Measurements from ENCODE around the gene LPIN1.

The LPIN1 gene

DNA sequence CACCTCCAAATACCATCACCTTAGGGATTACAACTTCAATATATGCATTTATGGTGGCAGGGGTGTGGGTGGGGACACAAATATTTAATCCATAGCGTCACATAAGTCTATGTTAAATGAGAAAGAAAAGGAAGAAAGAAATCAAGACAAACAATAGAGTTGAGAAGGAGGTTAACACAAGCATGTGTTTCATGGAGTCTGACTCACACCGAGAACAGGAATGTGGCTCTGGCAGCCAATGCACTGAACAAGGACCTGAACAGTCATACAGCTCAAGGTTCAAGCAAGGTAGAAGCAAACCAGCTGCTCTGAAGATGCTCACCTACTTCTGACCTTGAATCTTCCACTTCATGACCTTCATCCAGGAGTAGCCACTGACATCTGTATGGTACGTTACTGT is 36.2 kb upstream of the LPIN1 start:
- H3K4me1 Mint-ChIP-seq: no peaks in the 10 kb centered on the region
- H3K9me3 Mint-ChIP-seq: no peaks in the 10 kb centered on the region
- no peaks in the 10 kb centered on the region for H3K36me3 Mint-ChIP-seq
- no peak for ATAC-seq
- no peak for DNase-seq (ENCODE audit: low spot score in 2 of 2)
- H3K27ac Mint-ChIP-seq: no peak overlapping the region
- H3K4me3 Mint-ChIP-seq: no peak overlapping the region

- Mint-ChIP-seq H3K27ac (no peak overlapping the region), H3K4me3 (no peak overlapping the region), H3K4me1 (no peaks in the 10 kb centered on the region), H3K9me3 (no peaks in the 10 kb centered on the region), H3K36me3 (no peaks in the 10 kb centered on the region)
- ATAC-seq (no peak), DNase-seq (ENCODE audit: low spot score in 2 of 2) (no peak)
Measured at GRCh38 chr2:11710632-11711353, 35.6 kb upstream of the LPIN1 start.

DNA sequence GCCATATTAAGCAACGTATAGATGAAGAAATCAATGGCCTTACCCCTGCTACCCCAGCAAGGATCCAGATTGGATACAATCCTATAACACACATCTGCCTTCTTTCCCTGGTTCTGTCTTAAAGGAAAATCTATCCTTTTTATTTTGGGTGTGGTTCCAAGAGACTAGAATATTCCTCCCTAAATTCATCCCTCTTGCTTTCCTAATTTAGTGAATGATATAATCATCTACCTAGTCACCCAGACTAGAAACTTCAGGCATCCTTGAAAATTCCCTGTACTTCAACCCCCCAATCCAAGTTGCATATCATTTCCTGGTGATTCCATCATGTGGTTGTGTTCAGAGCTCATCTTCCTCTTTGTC is 35.1 kb upstream of the LPIN1 start:
- no peak for ATAC-seq
- Mint-ChIP-seq H3K4me1 (no peaks in the 10 kb centered on the region), H3K9me3 (no peaks in the 10 kb centered on the region), H3K36me3 (no peaks in the 10 kb centered on the region), H3K27ac (no peak overlapping the region), H3K4me3 (no peak overlapping the region)
- DNase-seq (ENCODE audit: low spot score in 2 of 2): no peak

GRCh38 chr2:11711751-11712150 is 34.7 kb upstream of the LPIN1 start:
- Mint-ChIP-seq H3K36me3 (no peaks in the 10 kb centered on the region), H3K9me3 (no peaks in the 10 kb centered on the region), H3K4me3 (no peak overlapping the region), H3K4me1 (no peaks in the 10 kb centered on the region), H3K27ac (no peak overlapping the region)
- DNase-seq (ENCODE audit: low spot score in 2 of 2) (no peak), ATAC-seq (no peak)

- no peaks in the 10 kb centered on the region for H3K4me1 Mint-ChIP-seq
- ATAC-seq: no peak
- no peaks in the 10 kb centered on the region for H3K9me3 Mint-ChIP-seq
- no peak overlapping the region for H3K4me3 Mint-ChIP-seq
- no peak overlapping the region for H3K27ac Mint-ChIP-seq
- DNase-seq (ENCODE audit: low spot score in 2 of 2): no peak
- H3K36me3 Mint-ChIP-seq: no peaks in the 10 kb centered on the region
Measured at GRCh38 chr2:11712866-11713265, 33.6 kb upstream of the LPIN1 start.

DNA sequence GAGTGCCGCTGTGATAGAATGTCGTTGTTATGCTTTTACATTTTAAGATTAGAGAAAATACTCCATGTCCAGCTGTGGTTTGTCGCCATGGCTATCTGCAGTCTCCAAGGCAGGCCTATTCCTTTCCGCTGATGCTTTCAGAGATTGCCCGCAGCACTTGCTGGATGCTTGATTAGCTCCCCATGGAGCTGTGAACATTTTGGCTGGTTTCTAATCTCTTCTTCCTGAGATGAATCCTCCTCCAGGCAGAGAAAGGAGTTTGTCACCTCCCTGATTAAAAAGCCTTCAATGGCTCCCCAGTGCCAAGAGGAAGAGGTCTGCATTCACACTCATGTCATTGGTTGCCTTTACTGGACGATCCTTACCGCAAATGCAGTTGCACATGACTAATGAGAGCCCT is 32.6 kb upstream of the LPIN1 start:
- H3K4me3 Mint-ChIP-seq: no peak overlapping the region
- no peak for DNase-seq (ENCODE audit: low spot score in 2 of 2)
- ATAC-seq: no peak
- no peaks in the 10 kb centered on the region for H3K36me3 Mint-ChIP-seq
- no peaks in the 10 kb centered on the region for H3K9me3 Mint-ChIP-seq
- no peaks in the 10 kb centered on the region for H3K4me1 Mint-ChIP-seq
- no peak overlapping the region for H3K27ac Mint-ChIP-seq

GRCh38 chr2:11715987-11716652 is 30.3 kb upstream of the LPIN1 start:
- H3K27ac Mint-ChIP-seq: no peak overlapping the region
- ATAC-seq (no peak), DNase-seq (ENCODE audit: low spot score in 2 of 2) (no peak)
- no peaks in the 10 kb centered on the region for H3K36me3 Mint-ChIP-seq
- H3K9me3 Mint-ChIP-seq: no peaks in the 10 kb centered on the region
- no peak overlapping the region for H3K4me3 Mint-ChIP-seq
- no peaks in the 10 kb centered on the region for H3K4me1 Mint-ChIP-seq

DNA sequence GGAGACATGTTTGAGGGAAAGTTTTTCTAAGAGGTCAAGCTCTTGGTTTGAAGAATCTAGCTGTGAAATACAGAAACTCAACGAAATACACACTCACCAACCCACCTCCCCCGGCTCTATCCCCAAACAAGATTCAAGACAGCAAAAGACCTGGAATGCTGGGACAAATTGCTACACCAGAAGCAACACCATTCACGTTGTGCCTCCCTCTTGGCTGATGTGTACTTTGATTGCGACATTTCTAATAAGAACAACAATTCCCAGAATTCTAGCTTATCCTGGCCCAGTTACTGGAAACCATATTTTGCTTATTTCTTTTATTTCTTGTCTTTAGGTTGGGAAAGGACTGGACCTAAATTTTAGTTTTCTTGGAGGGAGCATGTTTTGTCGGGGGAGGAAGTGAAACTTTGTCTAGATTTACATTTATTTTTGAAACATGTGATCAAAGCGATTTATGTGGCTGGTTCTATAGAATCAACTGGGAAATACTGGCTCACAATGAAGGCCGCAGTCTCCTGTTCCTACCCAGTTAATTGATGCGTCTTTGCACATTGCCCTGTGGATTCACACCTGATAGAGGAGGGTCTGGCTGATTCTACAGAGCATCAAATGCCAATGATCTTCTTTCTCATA is 29.6 kb upstream of the LPIN1 start:
- no peaks in the 10 kb centered on the region for H3K4me1 Mint-ChIP-seq
- no peak overlapping the region for H3K27ac Mint-ChIP-seq
- no peaks in the 10 kb centered on the region for H3K36me3 Mint-ChIP-seq
- no peak for ATAC-seq
- no peaks in the 10 kb centered on the region for H3K9me3 Mint-ChIP-seq
- no peak for DNase-seq (ENCODE audit: low spot score in 2 of 2)
- H3K4me3 Mint-ChIP-seq: no peak overlapping the region

DNA sequence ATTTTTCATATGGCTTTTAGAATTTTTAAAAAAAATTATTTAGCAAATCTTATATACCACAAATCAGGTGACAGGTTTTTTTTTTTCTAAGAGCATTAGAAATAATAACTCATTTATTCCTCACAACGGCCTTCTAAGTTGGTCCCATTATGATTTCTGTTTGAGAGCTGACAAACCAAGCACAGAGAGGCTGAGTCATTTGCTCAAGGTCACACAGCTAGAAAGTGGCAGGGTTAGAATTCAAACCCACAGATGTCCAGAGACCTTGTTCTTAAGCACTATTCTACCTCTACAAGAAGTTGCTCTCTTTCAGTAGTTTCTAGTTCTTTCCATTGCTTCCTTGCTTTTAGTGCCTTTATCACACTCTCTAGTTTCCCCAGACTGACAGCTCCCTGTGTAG is 28.8 kb upstream of the LPIN1 start:
- ATAC-seq: no peak
- no peak overlapping the region for H3K27ac Mint-ChIP-seq

GRCh38 chr2:11718606-11719005 is 27.8 kb upstream of the LPIN1 start:
- H3K9me3 Mint-ChIP-seq: no peaks in the 10 kb centered on the region

More for the DNA sequence above, 28.8 kb upstream of the LPIN1 start:
- DNase-seq (ENCODE audit: low spot score in 2 of 2): no peak
- H3K4me3 Mint-ChIP-seq: no peak overlapping the region
- H3K9me3 Mint-ChIP-seq: no peaks in the 10 kb centered on the region
- no peaks in the 10 kb centered on the region for H3K36me3 Mint-ChIP-seq
- no peaks in the 10 kb centered on the region for H3K4me1 Mint-ChIP-seq

GRCh38 chr2:11719230-11719977 is 27.0 kb upstream of the LPIN1 start:
- DNase-seq (ENCODE audit: low spot score in 2 of 2): no peak
- Mint-ChIP-seq H3K27ac (no peak overlapping the region), H3K9me3 (no peaks in the 10 kb centered on the region), H3K4me1 (no peaks in the 10 kb centered on the region), H3K4me3 (no peak overlapping the region), H3K36me3 (no peaks in the 10 kb centered on the region)
- ATAC-seq: no peak

More at GRCh38 chr2:11718606-11719005, 27.8 kb upstream of the LPIN1 start:
- H3K27ac Mint-ChIP-seq: no peak overlapping the region
- no peaks in the 10 kb centered on the region for H3K36me3 Mint-ChIP-seq
- DNase-seq (ENCODE audit: low spot score in 2 of 2) (no peak), ATAC-seq (no peak)
- no peaks in the 10 kb centered on the region for H3K4me1 Mint-ChIP-seq
- H3K4me3 Mint-ChIP-seq: no peak overlapping the region

GRCh38 chr2:11720752-11721151 is 25.7 kb upstream of the LPIN1 start:
- no peaks in the 10 kb centered on the region for H3K36me3 Mint-ChIP-seq
- no peak overlapping the region for H3K27ac Mint-ChIP-seq
- H3K4me3 Mint-ChIP-seq: no peak overlapping the region
- DNase-seq (ENCODE audit: low spot score in 2 of 2): no peak
- no peaks in the 10 kb centered on the region for H3K9me3 Mint-ChIP-seq
- H3K4me1 Mint-ChIP-seq: no peaks in the 10 kb centered on the region
- no peak for ATAC-seq

- DNase-seq (ENCODE audit: low spot score in 2 of 2) (no peak), ATAC-seq (no peak)
- H3K4me1 Mint-ChIP-seq: no peaks in the 10 kb centered on the region
- no peak overlapping the region for H3K4me3 Mint-ChIP-seq
- H3K9me3 Mint-ChIP-seq: no peaks in the 10 kb centered on the region
- no peaks in the 10 kb centered on the region for H3K36me3 Mint-ChIP-seq
- no peak overlapping the region for H3K27ac Mint-ChIP-seq
Measured at GRCh38 chr2:11722292-11723060, 24.0 kb upstream of the LPIN1 start.

DNA sequence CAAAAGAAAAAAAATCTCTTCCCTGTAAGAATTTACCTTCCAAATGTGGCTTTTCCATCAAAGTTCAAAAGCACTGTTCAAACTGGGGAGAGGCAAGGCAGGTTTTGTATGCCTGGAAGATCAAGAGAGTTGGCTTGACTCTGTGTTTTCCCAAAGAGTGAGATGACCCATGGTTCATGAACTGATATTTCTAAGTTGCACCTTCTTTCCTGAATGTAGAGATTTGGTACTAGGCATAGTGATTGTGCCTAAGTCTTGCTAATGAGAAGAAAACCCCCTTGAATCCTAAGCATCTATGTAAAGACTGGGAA is 23.4 kb upstream of the LPIN1 start:
- Mint-ChIP-seq H3K36me3 (no peaks in the 10 kb centered on the region), H3K4me3 (no peak overlapping the region), H3K4me1 (no peaks in the 10 kb centered on the region), H3K27ac (no peak overlapping the region), H3K9me3 (no peaks in the 10 kb centered on the region)
- ATAC-seq: no peak
- DNase-seq (ENCODE audit: low spot score in 2 of 2): no peak

DNA sequence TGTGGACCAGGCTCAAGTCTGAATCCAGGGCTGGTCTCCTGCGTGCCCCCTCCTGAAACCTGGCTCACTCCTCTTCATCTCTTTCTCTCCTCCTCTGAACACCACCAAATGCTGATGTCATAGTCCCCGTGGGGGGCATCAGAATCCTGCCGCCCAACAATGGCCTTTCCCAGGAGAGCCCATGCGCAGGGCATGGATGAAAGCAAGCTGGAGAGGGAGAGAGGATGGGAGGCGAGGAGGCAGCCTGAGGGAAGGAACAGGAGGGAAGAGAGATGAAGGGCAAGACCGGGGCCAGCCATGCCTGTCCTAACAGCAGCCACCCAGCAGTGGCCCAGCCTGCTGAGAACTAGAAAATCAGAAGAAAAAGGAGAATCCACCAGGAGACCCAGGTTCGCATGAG is 22.3 kb upstream of the LPIN1 start:
- H3K36me3 Mint-ChIP-seq: no peaks in the 10 kb centered on the region
- H3K4me3 Mint-ChIP-seq: no peak overlapping the region
- H3K4me1 Mint-ChIP-seq: no peaks in the 10 kb centered on the region
- ATAC-seq: no peak
- DNase-seq (ENCODE audit: low spot score in 2 of 2): no peak
- H3K9me3 Mint-ChIP-seq: no peaks in the 10 kb centered on the region
- no peak overlapping the region for H3K27ac Mint-ChIP-seq
